GM21825 (cell line): Measurements from ENCODE around the gene AGPAT3.
"Not testable (repeated sequence)": the region's sequence is repeated elsewhere in the genome, so short reads cannot be mapped to it uniquely, and the experiment has no call there.

Experiments used
- ATAC-seq: cut with Tn5 transposase; IDR thresholded peaks from one replicate; pipeline ENCODE4 v1.9.1; 2021; ENCODE audit warnings: mild to moderate bottlenecking, moderate library complexity; ENCODE audit not compliant: unreplicated experiment

The AGPAT3 gene

DNA sequence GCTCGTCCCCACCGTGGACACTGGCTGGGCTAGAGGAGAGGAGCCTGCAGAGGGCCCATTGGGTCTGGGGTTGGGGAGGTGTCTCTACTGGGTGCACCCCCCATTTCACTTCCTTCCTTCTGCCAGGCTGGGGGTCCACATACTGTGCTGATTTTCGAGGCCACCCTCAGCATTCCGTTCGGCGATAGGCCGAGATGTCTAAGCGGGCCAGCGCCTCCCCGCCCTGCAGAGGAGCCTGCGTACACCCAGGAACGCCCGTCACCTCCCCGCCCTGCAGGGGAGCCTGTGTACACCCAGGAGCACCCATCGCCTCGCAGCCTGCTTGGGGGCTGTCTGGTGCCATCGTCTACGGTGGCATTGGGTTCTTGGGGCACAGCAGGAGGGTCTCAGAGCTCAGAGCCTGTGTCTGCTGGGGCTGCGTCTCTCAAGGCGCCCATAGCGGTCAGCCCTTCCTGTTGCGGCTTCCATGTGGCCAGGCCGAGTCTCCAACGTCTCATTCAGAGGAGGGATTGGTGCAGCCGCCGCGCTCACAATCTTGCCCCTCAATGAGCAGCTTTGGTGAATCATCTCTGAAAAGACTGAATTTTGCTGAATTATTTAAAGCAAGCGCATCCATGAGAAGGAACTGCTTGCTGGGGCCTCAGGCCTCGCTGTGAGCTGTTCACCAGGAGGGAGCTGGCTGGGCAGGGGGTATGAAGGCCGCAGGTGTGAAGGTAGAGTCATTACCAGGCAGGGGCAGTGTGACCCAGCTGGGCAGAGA is 30.7 kb upstream of the AGPAT3 start:
- no peak for ATAC-seq

DNA sequence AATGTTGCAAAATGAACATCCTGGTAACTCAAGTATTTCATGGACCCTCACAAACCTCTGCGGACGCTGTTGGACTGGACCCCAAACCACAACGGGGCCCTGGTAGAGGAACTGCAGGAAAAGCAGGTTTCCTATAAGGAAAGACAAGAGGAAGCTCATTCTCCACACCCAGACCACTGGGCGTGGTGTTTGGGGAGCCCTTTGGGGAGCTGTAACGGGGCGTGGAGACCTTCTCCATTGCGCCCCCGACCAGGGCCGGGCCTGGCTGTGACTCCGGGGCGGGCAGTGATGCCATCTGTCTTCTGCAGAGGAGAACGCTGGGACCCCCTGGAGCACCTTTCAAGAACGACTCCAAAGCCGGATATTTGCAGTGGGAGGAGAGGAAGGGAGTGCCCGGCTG is 30.0 kb upstream of the AGPAT3 start:
- no peak for ATAC-seq

DNA sequence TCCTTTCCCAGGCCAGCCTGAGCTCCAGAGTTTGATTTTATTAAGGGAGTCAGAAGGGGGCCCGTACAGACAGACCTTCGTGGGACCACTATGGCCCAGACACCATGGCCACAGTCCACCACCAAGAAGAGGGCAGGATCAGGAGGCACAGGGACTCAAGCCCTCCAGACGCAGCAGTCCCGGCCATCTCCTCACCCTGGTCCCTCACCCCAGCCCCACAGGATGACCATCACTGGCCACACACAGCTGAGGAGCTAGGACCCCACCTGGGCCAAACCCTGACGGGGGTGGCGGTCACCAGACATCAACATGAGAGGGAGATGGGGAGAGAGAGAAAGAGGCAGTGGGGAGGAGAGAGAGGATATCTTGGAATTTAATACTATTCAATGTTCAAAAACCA is 29.2 kb upstream of the AGPAT3 start:
- ATAC-seq = no peak

- no peak for ATAC-seq
Measured at GRCh38 chr21:43836616-43837015, 28.4 kb upstream of the AGPAT3 start.

GRCh38 chr21:43840259-43840658 is 24.8 kb upstream of the AGPAT3 start:
- ATAC-seq = no peak

DNA sequence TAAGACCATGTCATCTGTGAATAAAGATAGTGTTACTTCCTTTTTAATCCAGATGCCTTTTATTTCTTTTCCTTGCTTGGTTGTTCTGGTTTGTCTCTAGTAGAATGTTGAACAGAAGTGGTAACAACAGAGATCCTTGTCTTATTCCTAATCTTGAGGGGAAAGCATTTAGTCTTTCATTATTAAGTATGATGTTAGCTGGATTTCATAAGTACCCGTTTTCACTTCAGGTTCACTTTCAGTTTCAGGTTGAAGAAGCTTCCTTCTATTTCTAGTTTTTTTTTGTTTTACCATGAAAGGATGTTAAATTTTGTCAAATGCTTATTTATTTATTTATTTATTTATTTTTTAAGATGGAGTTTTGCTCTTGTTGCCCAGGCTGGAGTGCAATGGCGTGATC is 22.3 kb upstream of the AGPAT3 start:
- ATAC-seq = no peak

DNA sequence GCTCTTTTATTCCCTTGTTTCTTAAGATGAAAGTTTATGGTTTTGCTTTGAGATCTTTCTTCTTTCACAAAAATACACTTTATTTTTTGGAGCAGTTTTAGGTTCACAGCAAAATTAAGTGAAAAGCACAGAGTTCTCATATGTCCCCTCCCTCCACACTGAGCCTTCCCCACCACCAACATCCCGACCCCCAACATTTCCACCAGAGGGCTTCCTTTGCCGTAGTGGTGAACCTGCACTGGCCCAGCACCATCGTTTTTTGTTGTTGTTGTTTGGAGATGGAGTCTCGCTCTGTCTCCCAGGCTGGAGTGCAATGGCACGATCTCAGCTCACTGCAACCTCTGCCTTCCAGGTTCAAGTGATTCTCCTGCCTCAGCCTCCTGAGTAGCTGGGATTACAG is 20.1 kb upstream of the AGPAT3 start:
- ATAC-seq = not testable (repeated sequence)

- no peak for ATAC-seq
Measured at GRCh38 chr21:43845386-43845785, 19.6 kb upstream of the AGPAT3 start.

GRCh38 chr21:43846430-43846829 is 18.6 kb upstream of the AGPAT3 start:
- no peak for ATAC-seq

DNA sequence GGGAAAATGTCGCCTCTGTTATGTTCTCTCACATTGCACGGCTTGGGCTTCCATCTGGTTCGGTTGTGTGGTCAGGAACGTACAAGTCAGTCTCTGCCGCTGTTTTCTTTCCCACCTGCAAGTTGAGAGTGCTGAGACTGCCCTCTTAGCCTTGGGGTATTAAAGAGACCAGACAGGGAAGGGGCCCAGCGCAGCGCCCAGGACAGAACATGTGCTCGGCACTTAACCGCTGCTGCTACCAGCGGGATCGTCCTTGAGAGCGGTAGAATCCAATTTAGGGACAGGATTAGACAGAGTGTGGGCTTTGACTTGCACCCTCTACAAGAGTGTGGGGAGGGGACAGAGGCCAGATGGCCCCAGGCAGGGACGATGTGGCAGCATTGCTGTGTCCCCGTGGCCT is 17.7 kb upstream of the AGPAT3 start:
- no peak for ATAC-seq

DNA sequence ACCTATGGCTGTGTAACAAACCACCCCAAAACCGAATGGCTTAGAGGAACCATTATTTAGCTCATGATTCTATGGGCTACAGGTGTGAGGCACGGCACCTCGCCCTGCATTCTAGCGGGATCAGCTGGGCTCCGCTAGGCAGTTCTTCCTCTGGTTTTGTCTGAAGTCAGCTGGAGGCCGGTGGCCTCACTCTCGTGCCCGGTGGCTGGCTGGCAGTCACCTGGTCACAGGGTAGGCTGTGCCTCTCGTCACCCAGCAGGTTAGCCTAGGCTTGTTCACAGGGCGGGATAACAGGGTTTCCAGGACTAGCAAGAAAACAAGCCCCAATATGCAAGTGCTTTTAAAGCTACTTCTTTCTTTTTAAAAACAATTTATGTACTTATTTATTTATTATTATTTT is 16.3 kb upstream of the AGPAT3 start:
- no peak for ATAC-seq

DNA sequence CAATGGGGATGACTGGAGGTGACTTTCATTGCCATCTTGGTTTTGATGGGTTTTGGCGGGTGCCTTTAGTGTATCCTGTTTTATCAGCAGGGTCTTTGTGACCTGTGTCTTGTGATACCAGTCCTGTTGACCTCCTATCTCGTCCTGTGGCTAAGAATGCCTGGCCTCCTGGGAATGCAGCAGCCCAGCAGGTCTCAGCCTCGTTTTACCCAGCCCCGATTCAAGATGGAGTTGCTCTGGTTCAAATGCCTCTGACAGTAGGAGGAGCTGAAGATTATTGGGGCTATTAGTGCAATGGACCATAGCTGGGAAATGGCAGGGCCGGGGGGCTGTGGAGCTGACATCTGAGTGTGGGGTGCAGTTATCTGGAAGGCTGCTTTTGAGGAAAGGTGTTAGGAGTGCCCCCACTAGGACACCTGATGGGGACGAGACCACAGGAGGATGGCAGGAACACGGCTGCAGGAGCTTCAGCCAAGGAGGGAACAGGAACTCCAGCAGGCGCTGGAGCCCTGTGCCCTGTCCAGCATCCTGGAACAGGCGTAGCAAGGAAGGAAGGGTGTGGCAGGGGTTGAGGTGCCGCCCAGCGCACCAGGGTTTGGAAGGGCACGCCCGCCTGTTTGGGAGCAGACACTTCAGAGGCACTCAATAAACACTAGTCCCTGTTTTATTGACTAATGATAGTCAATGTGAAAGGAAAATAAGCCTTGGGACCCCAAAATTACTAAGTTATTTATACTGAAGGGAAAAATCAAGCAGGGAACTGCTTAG is 15.3 kb upstream of the AGPAT3 start:
- no peak for ATAC-seq

- no peak for ATAC-seq
Measured at GRCh38 chr21:43850728-43851295, 14.2 kb upstream of the AGPAT3 start.

DNA sequence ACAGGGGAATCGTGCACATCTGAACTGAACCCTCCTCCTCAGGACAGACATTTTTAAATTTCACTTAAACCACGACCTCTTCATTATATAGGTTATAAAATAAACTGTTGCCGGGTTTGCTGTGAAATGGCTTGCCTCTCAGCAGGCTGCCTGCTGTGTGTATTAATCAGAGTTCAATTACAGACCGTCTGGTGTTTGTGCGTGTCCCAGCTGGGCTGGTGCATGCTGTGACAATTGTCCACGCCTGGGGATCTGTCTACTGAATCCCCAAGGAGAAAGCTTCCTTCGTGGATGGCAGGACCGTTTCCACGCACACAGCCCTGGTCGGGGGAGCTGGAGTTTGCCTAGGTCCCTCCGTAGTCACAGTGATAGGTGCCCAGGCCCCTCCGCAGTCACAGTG is 13.4 kb upstream of the AGPAT3 start:
- ATAC-seq = no peak

DNA sequence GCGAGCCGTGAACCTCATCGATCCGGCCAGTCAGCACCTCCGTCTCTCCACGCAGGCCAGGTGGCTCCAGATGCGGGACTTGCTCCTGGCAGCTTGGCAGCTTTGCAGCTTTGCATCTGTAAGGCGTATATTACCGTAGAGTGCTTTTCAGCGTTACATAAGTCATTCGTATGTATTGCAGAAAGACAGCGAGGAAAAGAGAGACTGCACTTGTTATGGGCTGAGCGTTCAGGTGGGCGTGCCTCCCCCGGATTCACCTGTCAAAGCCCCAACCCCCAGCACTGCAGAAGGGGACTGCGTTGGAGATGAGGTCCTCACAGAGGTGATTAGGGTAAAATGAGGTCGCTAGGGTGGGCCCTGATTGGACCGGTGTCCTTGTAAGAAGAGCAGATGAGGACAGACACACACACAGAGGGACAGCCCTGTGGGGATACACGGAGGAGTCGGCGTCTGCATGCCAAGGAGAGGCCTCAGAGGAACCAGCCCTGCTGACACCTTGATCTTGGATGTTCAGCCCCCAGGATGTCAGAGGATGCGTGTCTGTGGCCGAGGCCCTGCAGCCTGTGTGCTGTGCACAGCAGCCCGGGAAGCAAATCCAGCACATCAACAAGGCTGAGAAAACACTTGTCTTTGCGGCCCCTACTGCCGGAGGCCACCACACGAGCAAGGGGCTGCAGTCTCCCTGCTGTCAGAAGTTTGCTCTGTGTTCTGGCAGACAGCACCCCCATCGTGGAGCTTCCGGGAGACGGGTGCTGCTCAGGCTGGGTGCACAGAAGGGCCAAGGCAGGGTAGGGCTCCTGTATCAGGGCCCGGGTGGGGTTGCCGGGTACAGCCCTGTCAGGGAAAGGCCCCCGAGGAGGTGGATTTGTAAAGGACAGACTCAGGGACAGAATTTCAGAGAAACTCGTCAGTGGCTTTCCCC is 10.9 kb upstream of the AGPAT3 start:
- ATAC-seq = no peak

- peak; percentile 71 for ATAC-seq
Measured at GRCh38 chr21:43854773-43855633, 10.0 kb upstream of the AGPAT3 start.

DNA sequence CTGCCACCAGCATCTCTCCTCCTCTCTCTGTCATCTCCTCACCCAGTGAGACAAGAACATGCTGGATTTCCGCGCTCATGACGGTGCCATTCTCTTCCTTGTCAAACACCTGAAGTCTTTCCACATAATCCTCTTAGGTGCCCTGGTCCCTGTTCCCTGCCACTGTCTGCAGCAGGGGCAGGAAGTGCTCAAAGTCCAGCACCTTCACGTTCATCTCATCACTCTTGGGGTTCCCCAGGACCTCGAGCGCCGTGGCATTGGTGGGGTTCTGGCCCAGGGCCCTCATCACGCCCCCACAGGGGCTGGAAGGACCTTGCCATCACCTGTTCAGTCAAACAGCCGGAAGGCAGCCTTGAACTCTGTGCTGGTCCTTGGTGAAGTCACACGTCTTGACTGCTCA is 9.1 kb upstream of the AGPAT3 start:
- no peak for ATAC-seq

- ATAC-seq = no peak
Measured at GRCh38 chr21:43858806-43859648, 6.0 kb upstream of the AGPAT3 start.

- no peak for ATAC-seq
Measured at GRCh38 chr21:43859747-43860214, 5.2 kb upstream of the AGPAT3 start.
